H1 (cell line): ENCODE data around the gene XNDC1N. TPM values are rescaled to one million over a fixed set of nuclear protein-coding genes. Genes with fewer than 3 reads are reported as not detected.

Experiments
- ATF3 ChIP-seq: IDR thresholded peaks from 2 replicates; pipeline ENCODE4 v1.6.1; 2011; ENCODE audit warnings: low read depth, mild to moderate bottlenecking, low read length; ENCODE audit not compliant: insufficient read depth
- TCF12 ChIP-seq: IDR thresholded peaks from 2 replicates; pipeline ENCODE4 v1.6.1; 2011; ENCODE audit warnings: low read depth, mild to moderate bottlenecking, low read length
- polyA plus RNA-seq, 7 experiments: library from polyadenylated mRNA; depleted of rRNA in 3 of 7; stranded (reverse) in 5 of 7; unstranded in 2 of 7; fragments of >200 nt in 5 of 7; fragments of 200-250 nt in 2 of 7; gene quantifications; 1 replicate in 5 of 7; 2 replicates in 1 of 7; 4 replicates in 1 of 7; pipeline versions ENCODE4 v1.2.1 to v1.2.3, GENCODE V29; 2011 to 2013; ENCODE audit warnings: missing spikeins in 2 of 7, mixed read lengths in 2 of 7
- total RNA-seq: library from RNA; stranded (reverse); fragmentation: NEBNext Ultra II Directional; extraction: Animal tissue kit (Norgen Biotek cat#: 25700); gene quantifications from 2 replicates; pipeline ENCODE4 v1.2.1, GENCODE V29; 2021

The XNDC1N gene
- total and polyA plus RNA-seq, 2 of the 8 experiments (the other 6 are each of a cell fraction or from before 2014, with no cell fraction given), result 5.8 to 7.5 TPM

DNA sequence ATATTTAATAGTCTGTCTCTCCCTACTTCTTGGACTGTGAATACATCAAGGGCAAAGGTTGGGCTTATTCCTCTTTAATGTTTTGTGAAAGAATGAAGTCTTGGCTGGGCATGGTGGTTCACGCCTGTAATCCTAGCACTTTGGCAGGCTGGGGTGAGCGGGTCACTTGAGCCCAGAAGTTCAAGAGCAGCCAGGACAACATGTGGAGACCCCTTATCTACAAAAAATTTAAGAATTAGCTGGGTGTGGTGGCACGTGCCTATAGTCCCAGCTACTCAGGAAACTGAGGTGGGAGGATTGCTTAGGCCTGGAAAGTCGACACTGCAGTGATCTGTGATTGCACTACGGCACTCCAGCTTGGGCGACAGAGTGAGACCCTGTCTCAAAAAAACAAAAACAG lies 20.6 kb upstream of the XNDC1N start (continued):
- TF ChIP-seq ATF3, result no peak
- no peak for TF ChIP-seq TCF12
